Subcutaneous abdominal adipose tissue (tissue), 5 donors: ENCODE measurements around the gene SNED1.
A peak's percentile ranks its signal among the peaks of the same experiment; 100 is the strongest.

ENCODE experiments used
- H3K27ac ChIP-seq: one replicate; pipeline ENCODE4 v1.7.0; 2013; ENCODE audit warnings: low read depth, mild to moderate bottlenecking, inconsistent platforms, low read length, moderate library complexity
- H3K27me3 ChIP-seq, 5 donors: one replicate each; pipeline ENCODE4 v1.7.0; 2013; ENCODE audit warnings: low read length in 5 of 5, inconsistent platforms in 1 of 5; ENCODE audit not compliant: control insufficient read depth in 5 of 5, insufficient read depth in 4 of 5
- H3K36me3 ChIP-seq, 5 donors: one replicate each; pipeline ENCODE4 v1.7.0; 2013; ENCODE audit warnings: low read length in 5 of 5; ENCODE audit not compliant: control insufficient read depth in 5 of 5, insufficient read depth in 5 of 5
- H3K4me1 ChIP-seq, 5 donors: one replicate each; pipeline ENCODE4 v1.7.0; 2013; ENCODE audit warnings: low read length in 5 of 5, mild to moderate bottlenecking in 3 of 5, moderate library complexity in 1 of 5; ENCODE audit not compliant: control insufficient read depth in 5 of 5, insufficient read depth in 5 of 5
- H3K4me3 ChIP-seq, 5 donors: one replicate each; pipeline ENCODE4 v1.7.0; 2013; ENCODE audit warnings: low read length in 5 of 5, low read depth in 1 of 5
- H3K9ac ChIP-seq, 5 donors: one replicate each; pipeline ENCODE4 v1.7.0; 2013; ENCODE audit warnings: low read length in 5 of 5, mild to moderate bottlenecking in 4 of 5, moderate library complexity in 3 of 5
- H3K9me3 ChIP-seq, 5 donors: one replicate each; pipeline ENCODE4 v1.7.0; 2013; ENCODE audit warnings: low read length in 5 of 5; ENCODE audit not compliant: control insufficient read depth in 5 of 5
- donor health status: healthy.
- donor health status: healthy.
- donor health status: healthy.
- donor health status: healthy.
- donor health status: healthy.

Gene SNED1

GRCh38 chr2:241116606-241117560, 118.5 kb downstream of the SNED1 start:
- no peaks in the 10 kb centered on the region for H3K4me1 ChIP-seq
- H3K27ac ChIP-seq, result no peak overlapping the region
- H3K9me3 ChIP-seq, result no peaks in the 10 kb centered on the region
- H3K9ac ChIP-seq, result no peak overlapping the region
- peaks cover 0 to 11% (median 0%) of the 10 kb centered on the region in 5 donors for H3K36me3 ChIP-seq
- no peak overlapping the region for H3K4me3 ChIP-seq
- no peaks in the 10 kb centered on the region for H3K27me3 ChIP-seq

GRCh38 chr2:241118737-241119505, 120.5 kb downstream of the SNED1 start:
- no peaks in the 10 kb centered on the region for H3K27me3 ChIP-seq

GRCh38 chr2:241120440-241120839, 122.0 kb downstream of the SNED1 start:
- Histone ChIP-seq H3K36me3 (peaks cover 0 to 6% (median 2%) of the 10 kb centered on the region in 5 donors), H3K27ac (no peak overlapping the region)

More at GRCh38 chr2:241118737-241119505, 120.5 kb downstream of the SNED1 start:
- Histone ChIP-seq H3K4me1 (peaks cover 0 to 6% (median 5%) of the 10 kb centered on the region in 5 donors), H3K9ac (no peak overlapping the region), H3K9me3 (no peaks in the 10 kb centered on the region), H3K36me3 (peaks cover 0 to 11% (median 0%) of the 10 kb centered on the region in 5 donors), H3K4me3 (no peak overlapping the region), H3K27ac (no peak overlapping the region)

GRCh38 chr2:241121008-241121407, 122.6 kb downstream of the SNED1 start:
- no peak overlapping the region for H3K27ac ChIP-seq
- H3K9ac ChIP-seq, result no peak overlapping the region
- H3K27me3 ChIP-seq, result no peaks in the 10 kb centered on the region
- H3K4me3 ChIP-seq, result no peak overlapping the region
- peaks cover 0 to 4% (median 2%) of the 10 kb centered on the region in 5 donors for H3K36me3 ChIP-seq
- no peaks in the 10 kb centered on the region for H3K9me3 ChIP-seq
- peaks cover 0 to 10% (median 9%) of the 10 kb centered on the region in 5 donors for H3K4me1 ChIP-seq

More at GRCh38 chr2:241120440-241120839, 122.0 kb downstream of the SNED1 start:
- Histone ChIP-seq H3K27me3 (no peaks in the 10 kb centered on the region), H3K9me3 (no peaks in the 10 kb centered on the region), H3K4me1 (peaks cover 0 to 10% (median 9%) of the 10 kb centered on the region in 5 donors), H3K4me3 (no peak overlapping the region), H3K9ac (no peak overlapping the region)

GRCh38 chr2:241122376-241123002, 124.1 kb downstream of the SNED1 start:
- Histone ChIP-seq H3K9ac (no peak overlapping the region), H3K4me3 (no peak overlapping the region), H3K9me3 (no peaks in the 10 kb centered on the region), H3K4me1 (peaks cover 0 to 10% (median 9%) of the 10 kb centered on the region in 5 donors), H3K27me3 (no peaks in the 10 kb centered on the region), H3K36me3 (peaks cover 0 to 8% (median 4%) of the 10 kb centered on the region in 5 donors), H3K27ac (no peak overlapping the region)

GRCh38 chr2:241123816-241124536, 125.6 kb downstream of the SNED1 start:
- no peaks in the 10 kb centered on the region for H3K27me3 ChIP-seq
- H3K9me3 ChIP-seq, result no peaks in the 10 kb centered on the region
- H3K36me3 ChIP-seq, result peaks cover 0 to 8% (median 4%) of the 10 kb centered on the region in 5 donors
- H3K27ac ChIP-seq, result no peak overlapping the region
- H3K4me3 ChIP-seq, result no peak overlapping the region
- H3K9ac ChIP-seq, result peak overlapping the region in 1 of 5 donors; percentile 53
- peaks cover 0 to 11% (median 9%) of the 10 kb centered on the region in 5 donors for H3K4me1 ChIP-seq

GRCh38 chr2:241125626-241126025, 127.2 kb downstream of the SNED1 start:
- H3K27me3 ChIP-seq, result no peaks in the 10 kb centered on the region
- no peak overlapping the region for H3K27ac ChIP-seq
- peaks cover 0 to 8% (median 4%) of the 10 kb centered on the region in 5 donors for H3K36me3 ChIP-seq
- no peak overlapping the region for H3K9ac ChIP-seq
- H3K4me1 ChIP-seq, result peaks cover 0 to 22% (median 9%) of the 10 kb centered on the region in 5 donors
- no peaks in the 10 kb centered on the region for H3K9me3 ChIP-seq
- no peak overlapping the region for H3K4me3 ChIP-seq

- H3K27ac ChIP-seq, result no peak overlapping the region
- H3K4me1 ChIP-seq, result peaks cover 0 to 22% (median 9%) of the 10 kb centered on the region in 5 donors
- no peaks in the 10 kb centered on the region for H3K9me3 ChIP-seq
- no peaks in the 10 kb centered on the region for H3K27me3 ChIP-seq
- no peak overlapping the region for H3K4me3 ChIP-seq
- H3K9ac ChIP-seq, result no peak overlapping the region
- peaks cover 0 to 8% (median 4%) of the 10 kb centered on the region in 5 donors for H3K36me3 ChIP-seq
Observed at GRCh38 chr2:241126201-241126611, 127.8 kb downstream of the SNED1 start.

GRCh38 chr2:241126771-241127202, 128.4 kb downstream of the SNED1 start:
- Histone ChIP-seq H3K9ac (no peak overlapping the region), H3K4me3 (no peak overlapping the region), H3K27ac (no peak overlapping the region), H3K4me1 (peaks cover 0 to 22% (median 9%) of the 10 kb centered on the region in 5 donors), H3K9me3 (no peaks in the 10 kb centered on the region), H3K27me3 (no peaks in the 10 kb centered on the region), H3K36me3 (peaks cover 0 to 8% (median 4%) of the 10 kb centered on the region in 5 donors)
